ENCODE measurements around the gene ELMOD1.

DNA sequence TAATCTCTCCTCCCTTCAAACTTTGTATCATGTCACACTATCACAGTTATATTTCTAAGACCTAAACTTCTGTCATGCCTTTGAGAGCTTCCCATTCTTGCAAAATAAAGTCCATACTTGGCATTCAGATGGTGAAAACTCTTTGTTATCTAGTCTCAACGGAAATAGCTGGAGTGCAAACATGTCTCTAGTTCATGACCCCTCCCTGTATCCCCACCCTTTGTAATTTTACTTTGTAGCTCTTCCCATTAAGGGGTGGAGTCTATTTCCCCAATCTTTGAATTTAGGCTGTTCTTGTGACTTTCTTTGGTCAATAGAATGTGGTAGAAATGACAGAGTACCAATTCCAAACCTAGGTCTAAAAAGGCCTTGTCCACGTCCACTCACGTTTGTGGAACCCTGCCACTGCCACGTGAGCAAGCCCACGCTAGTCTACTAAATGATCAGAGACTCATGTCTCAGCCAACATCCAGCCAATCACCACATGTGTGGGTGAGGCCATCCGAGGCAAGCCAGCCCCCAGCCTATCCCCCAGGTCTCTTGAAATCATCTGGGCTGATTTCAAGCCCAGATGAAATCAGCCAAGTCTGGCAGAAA lies 97.5 kb downstream of the ELMOD1 start:
- TF ChIP-seq CTCF (IDR thresholded peaks at IDR 0.05): no peak
- no peak for TF ChIP-seq POLR2AphosphoS5 (IDR thresholded peaks at IDR 0.05)
- no peak for TF ChIP-seq EP300 (IDR thresholded peaks at IDR 0.05; ENCODE audit: low read depth)
- TF ChIP-seq POLR2A (IDR thresholded peaks at IDR 0.05): no peak
